GM03348 (cell line): ENCODE data around the gene DTX1.

Experiments used
- DNase-seq: peaks from one replicate; pipeline ENCODE4 v3.0.0; 2012; ENCODE audit warnings: low spot score

The DTX1 gene

DNA sequence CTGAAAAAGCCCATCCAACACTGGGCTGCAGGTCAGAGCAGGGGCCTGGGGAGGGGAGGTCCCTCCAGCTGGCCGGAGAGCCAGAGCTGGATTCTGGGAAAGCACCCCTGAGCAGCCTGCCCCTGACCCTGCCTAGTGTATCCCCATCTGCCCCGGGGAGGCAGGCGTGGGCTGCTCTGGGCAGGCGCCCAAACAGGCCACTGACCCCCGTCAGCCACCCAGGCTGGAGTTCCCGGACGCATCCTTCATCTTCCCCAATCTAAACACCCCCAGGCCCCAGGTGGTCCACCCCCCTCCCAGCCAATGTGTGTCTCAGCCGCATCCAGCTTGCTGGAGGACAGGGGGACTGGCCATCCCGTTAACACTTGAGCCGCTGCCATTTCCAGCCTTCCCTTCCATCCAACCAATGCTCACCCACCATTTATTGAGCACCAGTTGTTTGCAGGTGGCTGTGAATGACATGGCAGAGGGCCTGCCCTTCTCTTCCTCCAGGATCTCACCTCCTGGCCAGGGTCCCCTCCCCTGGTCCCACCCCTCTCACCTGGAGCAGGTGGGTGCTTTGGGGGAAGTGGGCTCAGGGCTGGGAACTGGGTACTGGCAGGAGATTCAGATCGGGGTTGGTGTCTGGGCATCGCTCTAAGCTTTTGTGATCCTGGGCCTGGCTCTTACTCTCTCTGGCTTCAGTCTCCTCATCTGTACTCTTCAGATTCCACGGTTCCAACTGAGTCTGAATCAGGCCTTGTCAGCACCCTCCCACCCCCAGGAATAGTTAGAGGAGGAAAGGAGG, 743 bp upstream of the DTX1 start:
- DNase-seq = no peak

DNA sequence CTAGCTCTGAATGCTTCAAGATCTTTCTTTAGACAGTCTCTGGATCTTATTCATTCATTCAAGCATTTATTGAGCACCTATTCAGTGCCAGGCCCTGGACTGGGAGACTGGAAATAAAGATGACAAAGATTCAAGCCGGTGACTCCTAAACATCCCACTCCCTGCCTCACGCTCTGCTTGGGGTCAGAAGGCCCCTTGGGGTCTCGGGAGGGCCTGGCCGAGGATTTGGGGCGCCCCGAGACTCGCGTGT, 224 bp upstream of the DTX1 start:
- no peak for DNase-seq

GRCh38 chr12:113057565-113058485, 1.3 kb downstream of the DTX1 start:
- DNase-seq = no peak

GRCh38 chr12:113058553-113058952, 2.0 kb downstream of the DTX1 start:
- DNase-seq = no peak

DNA sequence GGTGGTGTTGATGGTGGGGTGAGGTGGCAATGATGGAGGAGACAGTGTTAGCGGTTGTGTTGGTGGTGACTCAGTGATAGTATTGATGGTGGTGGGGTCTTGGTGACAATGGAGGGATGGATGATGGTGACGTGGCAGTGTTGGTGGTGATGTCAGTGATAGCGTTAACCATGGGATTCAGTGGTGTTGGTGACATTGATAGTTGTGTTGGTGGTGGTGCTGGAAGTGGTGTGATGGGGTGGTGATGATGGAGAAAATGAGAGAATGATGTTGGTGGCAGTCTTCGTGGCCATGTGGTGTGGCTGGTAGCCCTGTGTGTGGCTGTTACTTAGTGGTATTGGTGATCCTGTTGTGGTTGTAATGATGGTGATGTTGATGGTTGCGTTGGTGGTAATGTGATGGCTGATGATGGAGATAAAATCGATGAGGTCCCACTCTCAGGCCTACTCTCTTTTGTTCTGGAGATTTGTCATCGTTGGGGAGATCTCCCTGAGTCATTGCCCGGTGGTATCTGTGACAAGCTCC, 2.6 kb downstream of the DTX1 start:
- no peak for DNase-seq

GRCh38 chr12:113060336-113060960, 3.9 kb downstream of the DTX1 start:
- DNase-seq = no peak

- DNase-seq = no peak
Observed at GRCh38 chr12:113061061-113061694, 4.6 kb downstream of the DTX1 start.

- no peak for DNase-seq
Observed at GRCh38 chr12:113062502-113063395, 6.2 kb downstream of the DTX1 start.

DNA sequence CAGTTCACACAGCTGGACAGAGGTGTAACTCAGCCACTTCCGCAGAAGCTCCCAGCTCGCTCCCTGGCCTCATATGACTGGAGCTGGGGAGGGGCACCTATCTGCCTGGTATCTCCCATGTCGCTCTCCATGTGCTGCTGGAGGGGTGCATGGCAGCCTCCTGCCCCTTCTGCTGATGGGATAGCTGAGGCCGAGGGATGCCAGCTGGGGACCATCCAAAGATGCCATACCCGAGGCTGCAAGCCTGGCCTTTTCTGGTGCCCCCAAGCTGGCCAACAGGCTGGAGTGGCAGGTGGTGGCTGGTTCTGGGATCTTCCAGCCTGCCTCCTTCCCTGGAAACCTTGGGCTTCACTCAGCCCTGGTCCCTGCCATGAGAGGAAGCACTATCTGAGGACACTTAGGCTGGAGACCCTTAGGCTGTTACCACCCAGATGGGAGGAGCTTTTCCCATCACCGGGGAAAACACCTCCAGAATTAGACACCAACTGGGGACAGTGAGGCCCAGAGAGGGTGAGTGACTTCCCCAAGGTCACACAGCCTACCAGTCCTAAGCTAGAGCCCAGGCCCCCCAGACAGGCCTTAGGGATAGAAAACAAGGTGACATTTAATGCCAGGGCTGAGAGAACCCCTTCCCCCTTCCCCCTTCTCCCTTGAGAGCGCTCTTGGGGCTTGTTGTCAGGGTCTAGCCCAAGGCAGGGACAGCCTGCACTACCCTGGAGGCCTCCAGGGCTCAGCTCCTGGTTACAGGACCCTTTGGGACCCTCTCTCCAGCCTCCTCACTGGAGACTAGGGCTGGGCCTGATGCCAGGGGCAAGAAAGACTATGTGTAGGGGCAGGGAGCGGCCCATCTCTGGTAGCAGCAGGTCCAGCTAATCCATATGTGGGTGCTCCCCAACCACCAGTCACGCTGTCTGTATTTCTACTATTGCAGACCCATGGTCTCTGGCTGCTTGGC, 7.1 kb downstream of the DTX1 start:
- DNase-seq = no peak

DNA sequence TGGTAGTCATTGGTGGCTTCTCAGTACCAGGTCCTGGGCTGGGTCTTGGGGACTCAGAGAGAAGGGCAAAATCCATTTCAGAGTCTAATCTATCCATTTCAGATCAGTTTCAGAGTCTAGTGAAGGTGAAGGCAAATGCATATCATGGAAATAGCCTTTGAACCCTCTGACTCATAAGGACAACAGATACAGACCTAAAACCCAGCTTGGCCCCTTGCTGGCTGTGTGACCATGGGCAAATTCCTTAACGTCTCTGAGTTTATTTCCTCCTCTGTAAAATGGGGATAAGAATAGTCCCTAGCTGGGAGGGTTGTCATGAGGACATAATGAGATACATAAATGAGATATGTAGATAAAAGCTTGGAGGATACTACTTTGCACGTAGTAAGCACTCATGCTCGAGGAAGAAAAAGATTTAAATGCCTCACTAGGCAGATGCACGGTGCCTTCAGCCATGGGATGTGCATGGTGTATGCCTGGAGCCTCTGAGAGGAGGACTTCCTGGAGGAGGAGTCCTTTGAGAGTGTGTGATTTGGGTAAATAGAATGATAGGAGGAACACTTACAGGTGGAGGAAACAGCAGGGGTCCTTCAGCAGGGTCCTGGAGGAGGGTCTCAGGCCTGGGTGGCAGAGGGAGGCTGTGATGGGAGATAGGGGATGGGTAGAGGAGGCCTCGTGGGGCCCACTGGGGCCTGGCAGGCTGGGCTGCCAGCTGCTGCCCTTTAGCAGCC, 8.0 kb downstream of the DTX1 start:
- DNase-seq = no peak

- DNase-seq = peak; percentile 55
Observed at GRCh38 chr12:113065126-113066007, 8.8 kb downstream of the DTX1 start.

DNA sequence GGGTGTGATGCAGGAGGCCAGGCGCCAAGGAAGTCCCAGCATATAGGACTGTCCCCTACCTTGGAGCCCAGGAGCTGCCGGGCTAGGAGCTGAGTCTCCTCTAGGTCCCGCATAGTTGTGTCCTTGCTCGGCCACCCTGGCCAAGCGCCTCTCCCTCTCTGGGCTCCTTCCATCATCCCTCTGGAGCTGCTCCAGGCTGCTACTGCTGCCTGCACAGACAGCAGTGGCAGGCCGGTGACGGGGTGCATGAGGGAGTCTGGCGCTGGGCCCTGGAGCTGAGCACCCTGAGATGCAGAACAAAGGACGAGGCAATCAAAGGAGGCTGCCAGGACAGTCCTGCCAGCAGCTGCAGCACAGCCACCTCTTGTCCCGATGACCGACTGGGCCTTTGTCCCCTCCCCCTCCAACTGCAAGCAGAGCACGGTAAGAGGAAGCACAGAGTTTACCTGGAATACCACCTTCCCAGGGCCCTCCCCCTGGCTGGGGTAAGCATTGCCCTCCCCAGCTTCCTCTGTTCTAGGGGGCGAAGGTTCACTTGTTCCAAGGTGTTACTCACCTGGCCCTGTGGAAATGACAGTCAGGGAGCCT, 10.4 kb downstream of the DTX1 start:
- no peak for DNase-seq

DNA sequence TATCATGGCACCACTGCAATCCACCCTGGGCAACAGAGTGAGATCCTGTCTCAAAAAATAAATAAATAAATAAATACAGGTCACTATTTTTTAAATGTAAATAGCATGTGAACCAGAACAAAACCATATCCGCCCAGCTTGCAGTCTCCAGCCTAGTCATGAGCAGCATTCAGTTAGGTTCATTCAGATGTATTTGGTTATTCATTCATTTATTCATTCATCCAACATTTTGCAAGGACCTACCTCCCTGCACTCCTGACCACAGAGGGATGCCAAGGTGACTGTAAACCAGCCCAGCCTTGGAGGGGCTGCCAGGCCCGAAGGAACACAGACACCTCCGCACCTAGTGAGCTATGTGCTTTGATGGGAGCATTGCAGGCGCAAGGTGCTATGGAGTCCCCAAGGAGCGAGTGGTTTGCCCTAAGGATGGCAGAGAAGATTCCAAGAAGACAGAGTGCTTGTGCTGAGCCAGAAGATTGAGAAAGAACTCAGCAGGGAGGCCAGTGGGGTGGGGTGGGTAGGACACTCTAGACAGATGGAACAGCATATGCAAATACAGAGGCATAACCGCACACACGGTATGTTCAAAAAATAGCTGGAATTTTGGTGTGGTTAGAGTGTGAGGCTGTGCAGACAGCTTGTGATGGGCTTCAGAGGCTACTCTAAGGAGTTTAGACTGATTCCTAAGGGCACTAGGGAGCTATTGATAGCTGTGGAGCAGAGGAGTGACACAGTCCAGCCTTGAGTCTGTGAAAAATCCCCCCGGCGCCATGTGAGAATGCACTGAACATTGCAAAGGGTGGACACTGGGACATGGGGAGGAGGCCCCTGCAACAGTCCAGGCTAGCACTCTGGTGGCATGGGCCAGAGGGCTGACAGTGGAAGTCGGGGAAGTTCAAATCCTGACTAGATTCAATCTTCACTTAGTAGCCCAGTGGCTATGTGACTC, 11.7 kb downstream of the DTX1 start:
- DNase-seq = no peak

GRCh38 chr12:113069149-113069548, 12.6 kb downstream of the DTX1 start:
- no peak for DNase-seq

GRCh38 chr12:113069751-113070116, 13.2 kb downstream of the DTX1 start:
- DNase-seq = no peak

DNA sequence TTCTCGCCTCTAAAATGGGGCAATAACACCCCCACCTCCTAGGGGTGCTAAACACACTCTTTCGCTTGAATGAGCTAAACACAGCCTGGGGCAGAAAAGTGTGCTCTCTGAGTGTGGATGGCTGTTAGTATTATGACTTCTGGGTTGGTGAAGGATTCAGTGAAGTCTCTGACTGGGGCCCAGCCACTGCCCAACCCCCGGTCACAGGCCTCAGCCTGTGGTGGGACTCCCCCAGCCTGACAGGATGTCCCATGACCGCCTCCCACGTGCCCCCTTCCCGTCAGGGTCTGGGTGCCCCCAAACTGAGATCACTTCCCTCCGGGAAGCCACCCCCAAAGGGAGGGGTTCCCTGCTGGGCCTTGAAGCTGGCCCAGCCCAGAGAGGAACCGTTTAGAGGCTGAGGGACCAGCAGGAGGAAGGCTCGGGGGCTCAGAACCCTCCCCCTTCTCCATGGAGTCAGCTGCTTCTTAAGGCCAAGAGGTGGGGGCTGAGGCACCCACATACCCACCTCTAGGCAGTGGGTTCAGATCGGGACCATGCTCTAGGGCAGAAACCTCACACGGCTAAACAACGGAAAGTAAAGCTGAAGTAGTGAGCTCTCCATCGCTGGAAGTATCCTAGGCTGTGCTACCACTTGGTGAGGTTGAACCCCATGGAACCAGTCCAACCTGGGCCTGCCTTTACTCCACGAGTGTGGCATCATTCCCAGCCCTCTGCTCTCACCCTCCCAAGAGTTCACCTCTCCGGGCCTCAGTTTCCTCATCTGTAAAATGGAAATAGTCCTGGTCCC, 13.8 kb downstream of the DTX1 start:
- no peak for DNase-seq
